Liver (tissue), 9 donors: Measurements from ENCODE around the gene KIAA1217. TPM values are rescaled to one million over a fixed set of nuclear protein-coding genes. Genes with fewer than 3 reads are reported as not detected.

Experiments
- DNase-seq: peaks from one replicate; pipeline ENCODE4 v3.0.0-alpha.2; 2017; ENCODE audit warnings: low spot score
- H3K27ac ChIP-seq, 2 donors: one replicate each; pipeline ENCODE4 v1.7.0; 2013; ENCODE audit warnings: inconsistent platforms in 2 of 2, low read length in 2 of 2, control low read depth in 1 of 2, low read depth in 1 of 2, mild to moderate bottlenecking in 1 of 2
- H3K27me3 ChIP-seq, 4 donors: one replicate each; pipeline versions ENCODE4 v1.6.1 to v1.7.0; 2013; ENCODE audit warnings: low read length in 3 of 4, inconsistent platforms in 1 of 4, mild to moderate bottlenecking in 1 of 4, moderate library complexity in 1 of 4; ENCODE audit not compliant: control insufficient read depth in 4 of 4, insufficient read depth in 4 of 4
- H3K36me3 ChIP-seq, 4 donors: one replicate each; pipeline versions ENCODE4 v1.6.1 to v1.7.0; 2013; ENCODE audit warnings: low read length in 3 of 4, mild to moderate bottlenecking in 3 of 4, low read depth in 1 of 4, moderate library complexity in 1 of 4; ENCODE audit not compliant: control insufficient read depth in 4 of 4, insufficient read depth in 3 of 4
- H3K4me1 ChIP-seq, 4 donors: one replicate each; pipeline versions ENCODE4 v1.6.1 to v1.7.0; 2013; ENCODE audit warnings: low read length in 3 of 4, mild to moderate bottlenecking in 3 of 4, moderate library complexity in 1 of 4; ENCODE audit not compliant: control insufficient read depth in 4 of 4, insufficient read depth in 4 of 4
- H3K4me3 ChIP-seq, 3 donors: one replicate each; pipeline versions ENCODE4 v1.6.1 to v1.7.0; 2013; ENCODE audit warnings: low read length in 3 of 3, control low read depth in 1 of 3, low read depth in 1 of 3, mild to moderate bottlenecking in 1 of 3
- H3K9ac ChIP-seq, 2 donors: one replicate each; pipeline ENCODE4 v1.7.0; 2013; ENCODE audit warnings: low read length in 2 of 2, mild to moderate bottlenecking in 2 of 2, moderate library complexity in 2 of 2, control low read depth in 1 of 2, low read depth in 1 of 2
- H3K9me3 ChIP-seq, 4 donors: one replicate each; pipeline versions ENCODE4 v1.6.1 to v1.7.0; 2013; ENCODE audit warnings: low read length in 3 of 4; ENCODE audit not compliant: control insufficient read depth in 4 of 4
- EGR1 ChIP-seq, 2 donors: IDR thresholded peaks; 2 replicates each; pipeline ENCODE4 v1.6.1; 2016 to 2018; ENCODE audit warnings: antibody characterized with exemption in 2 of 2, low read depth in 2 of 2
- FOXA1 ChIP-seq: IDR thresholded peaks from 2 replicates; pipeline ENCODE4 v1.6.1; 2016; ENCODE audit warnings: antibody characterized with exemption
- FOXA2 ChIP-seq: IDR thresholded peaks from 2 replicates; pipeline ENCODE4 v1.6.1; 2016; ENCODE audit warnings: antibody characterized with exemption
- GABPA ChIP-seq, 2 donors: IDR thresholded peaks in 1 of 2; conservative IDR thresholded peaks in 1 of 2; 2 replicates each; pipeline ENCODE4 v1.6.1; 2016; ENCODE audit warnings: antibody characterized with exemption in 2 of 2, mild to moderate bottlenecking in 1 of 2, moderate library complexity in 1 of 2
- HNF4A ChIP-seq, 2 donors: conservative IDR thresholded peaks; 2 replicates each; pipeline ENCODE4 v1.6.1; 2016; ENCODE audit warnings: antibody characterized with exemption in 2 of 2, mild to moderate bottlenecking in 2 of 2
- HNF4G ChIP-seq: IDR thresholded peaks from 2 replicates; pipeline ENCODE4 v1.6.1; 2016; ENCODE audit warnings: antibody characterized with exemption
- JUND ChIP-seq, 2 donors: IDR thresholded peaks; 2 replicates each; pipeline ENCODE4 v1.6.1; 2016; ENCODE audit warnings: antibody characterized with exemption in 2 of 2
- NR2F2 ChIP-seq: IDR thresholded peaks from 2 replicates; pipeline ENCODE4 v1.6.1; 2016; ENCODE audit warnings: antibody characterized with exemption
- RAD21 ChIP-seq, 2 donors: IDR thresholded peaks; 2 replicates each; pipeline ENCODE4 v1.6.1; 2016; ENCODE audit warnings: antibody characterized with exemption in 2 of 2, mild to moderate bottlenecking in 2 of 2
- RXRA ChIP-seq, 2 donors: IDR thresholded peaks; 2 replicates each; pipeline ENCODE4 v1.6.1; 2017 to 2018; ENCODE audit warnings: antibody characterized with exemption in 2 of 2, mild to moderate bottlenecking in 1 of 2
- SP1 ChIP-seq: IDR thresholded peaks from 2 replicates; pipeline ENCODE4 v1.6.1; 2018; ENCODE audit warnings: antibody characterized with exemption, mild to moderate bottlenecking
- TAF1 ChIP-seq: conservative IDR thresholded peaks from 2 replicates; pipeline ENCODE4 v1.6.1; 2016; ENCODE audit warnings: antibody characterized with exemption, mild to moderate bottlenecking
- YY1 ChIP-seq: IDR thresholded peaks from 2 replicates; pipeline ENCODE4 v1.6.1; 2016; ENCODE audit warnings: antibody characterized with exemption, mild to moderate bottlenecking
- WGBS: extraction: QIAGEN DNeasy Blood & Tissue Kit; methylation state at CpG from one replicate; pipeline ENCODE4 v1.1.7; 2013; 5-methylcytosine and 5-hydroxymethylcytosine counted together
- polyA plus RNA-seq, 2 donors: library from polyadenylated mRNA; stranded (reverse) in 1 of 2; unstranded in 1 of 2; fragments of 200-250 nt in 1 of 2; fragments of >200 nt in 1 of 2; fragmentation: Nextera tagmentation in 1 of 2; extraction: Ambion mirVana in 1 of 2; gene quantifications; one replicate each; pipeline versions ENCODE4 v1.2.1 to v1.2.3, GENCODE V29; 2013 to 2015
- total RNA-seq, 2 donors: library from RNA; depleted of rRNA; stranded (reverse); fragments of >200 nt; gene quantifications; one replicate each; pipeline ENCODE4 v1.2.3, GENCODE V29; 2014
- TF ChIP-seq, protein P1 (sequence below): IDR thresholded peaks from 2 replicates; pipeline ENCODE4 v1.6.1; 2016; ENCODE audit warnings: antibody characterized with exemption, mild to moderate bottlenecking
- TF ChIP-seq, protein P2 (sequence below): fragments of 150-350 bp; IDR thresholded peaks from 2 replicates; pipeline ENCODE4 v1.5.1; 2017; ENCODE audit warnings: improper control_type of control experiment, low read depth, low read length; ENCODE audit not compliant: missing input control
- TF ChIP-seq, protein P3 (sequence below): IDR thresholded peaks from 2 replicates; pipeline ENCODE4 v1.6.1; 2016; ENCODE audit warnings: antibody characterized with exemption
- TF ChIP-seq, protein P4 (sequence below): IDR thresholded peaks from 2 replicates; pipeline ENCODE4 v1.6.1; 2016; ENCODE audit warnings: antibody characterized with exemption
- TF ChIP-seq, protein P5 (sequence below): IDR thresholded peaks from 2 replicates; pipeline ENCODE4 v1.6.1; 2016; ENCODE audit warnings: antibody characterized with exemption
- donor health status: healthy.
- donor health status: healthy.
- donor health status: healthy.
- donor health status: healthy.
- donor health status: healthy.

Gene KIAA1217
- total and polyA plus RNA-seq, 4 donors = 4.5 to 12.8 (median 6.8) TPM

DNA sequence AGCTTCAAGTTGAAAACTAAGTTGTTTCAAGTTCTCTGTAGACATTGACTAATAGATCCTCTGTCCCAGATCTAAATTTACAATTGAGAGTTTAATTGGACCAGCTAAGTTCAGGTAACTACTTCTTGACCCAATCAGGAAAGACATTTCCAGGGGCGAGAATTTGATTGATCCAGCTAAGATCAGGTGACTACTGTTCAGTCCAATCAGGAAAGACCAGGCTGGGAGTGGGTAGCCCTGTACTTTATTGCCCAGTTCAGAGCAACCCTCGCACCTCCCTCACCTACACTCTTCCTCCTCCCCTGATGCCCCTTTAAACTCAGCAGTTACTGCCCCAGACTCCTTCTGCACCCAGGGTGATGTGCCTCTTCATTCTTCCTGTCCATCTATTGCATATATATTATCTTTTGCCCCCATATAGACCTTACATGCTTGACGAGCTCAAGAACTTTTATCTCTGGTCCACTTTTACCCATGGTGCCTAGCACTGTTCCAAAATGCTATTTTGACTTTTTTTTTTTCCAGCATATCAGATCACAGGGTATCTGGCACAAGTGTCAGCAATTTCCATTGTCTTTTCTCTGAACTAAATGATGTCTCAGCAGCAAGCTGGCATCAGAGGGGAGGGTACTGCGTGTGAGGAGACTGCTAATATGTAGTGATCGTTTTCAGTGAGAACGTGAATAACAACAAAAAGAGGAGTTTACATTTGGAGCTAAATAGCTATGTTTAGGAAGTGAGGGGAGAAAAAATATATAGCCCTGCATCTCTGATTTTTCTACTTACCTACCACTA lies 169.4 kb downstream of the KIAA1217 start:
- TF ChIP-seq NR2F2 (no peak), HNF4G (no peak), JUND (IDR thresholded peaks at IDR 0.05) (no peak), GABPA (IDR thresholded peaks at IDR 0.05 in 1 of 2, conservative IDR thresholded peaks at IDR 0.05 in 1 of 2) (no peak), TAF1 (no peak), YY1 (no peak), FOXA1 (no peak), SP1 (no peak), EGR1 (IDR thresholded peaks at IDR 0.05; ENCODE audit: low read depth in 2 of 2) (no peak), HNF4A (conservative IDR thresholded peaks at IDR 0.05) (no peak), FOXA2 (no peak), RXRA (IDR thresholded peaks at IDR 0.05) (no peak), RAD21 (IDR thresholded peaks at IDR 0.05) (no peak)
- TF ChIP-seq, protein P1, sequence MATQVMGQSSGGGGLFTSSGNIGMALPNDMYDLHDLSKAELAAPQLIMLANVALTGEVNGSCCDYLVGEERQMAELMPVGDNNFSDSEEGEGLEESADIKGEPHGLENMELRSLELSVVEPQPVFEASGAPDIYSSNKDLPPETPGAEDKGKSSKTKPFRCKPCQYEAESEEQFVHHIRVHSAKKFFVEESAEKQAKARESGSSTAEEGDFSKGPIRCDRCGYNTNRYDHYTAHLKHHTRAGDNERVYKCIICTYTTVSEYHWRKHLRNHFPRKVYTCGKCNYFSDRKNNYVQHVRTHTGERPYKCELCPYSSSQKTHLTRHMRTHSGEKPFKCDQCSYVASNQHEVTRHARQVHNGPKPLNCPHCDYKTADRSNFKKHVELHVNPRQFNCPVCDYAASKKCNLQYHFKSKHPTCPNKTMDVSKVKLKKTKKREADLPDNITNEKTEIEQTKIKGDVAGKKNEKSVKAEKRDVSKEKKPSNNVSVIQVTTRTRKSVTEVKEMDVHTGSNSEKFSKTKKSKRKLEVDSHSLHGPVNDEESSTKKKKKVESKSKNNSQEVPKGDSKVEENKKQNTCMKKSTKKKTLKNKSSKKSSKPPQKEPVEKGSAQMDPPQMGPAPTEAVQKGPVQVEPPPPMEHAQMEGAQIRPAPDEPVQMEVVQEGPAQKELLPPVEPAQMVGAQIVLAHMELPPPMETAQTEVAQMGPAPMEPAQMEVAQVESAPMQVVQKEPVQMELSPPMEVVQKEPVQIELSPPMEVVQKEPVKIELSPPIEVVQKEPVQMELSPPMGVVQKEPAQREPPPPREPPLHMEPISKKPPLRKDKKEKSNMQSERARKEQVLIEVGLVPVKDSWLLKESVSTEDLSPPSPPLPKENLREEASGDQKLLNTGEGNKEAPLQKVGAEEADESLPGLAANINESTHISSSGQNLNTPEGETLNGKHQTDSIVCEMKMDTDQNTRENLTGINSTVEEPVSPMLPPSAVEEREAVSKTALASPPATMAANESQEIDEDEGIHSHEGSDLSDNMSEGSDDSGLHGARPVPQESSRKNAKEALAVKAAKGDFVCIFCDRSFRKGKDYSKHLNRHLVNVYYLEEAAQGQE = no peak
- TF ChIP-seq, protein P2, sequence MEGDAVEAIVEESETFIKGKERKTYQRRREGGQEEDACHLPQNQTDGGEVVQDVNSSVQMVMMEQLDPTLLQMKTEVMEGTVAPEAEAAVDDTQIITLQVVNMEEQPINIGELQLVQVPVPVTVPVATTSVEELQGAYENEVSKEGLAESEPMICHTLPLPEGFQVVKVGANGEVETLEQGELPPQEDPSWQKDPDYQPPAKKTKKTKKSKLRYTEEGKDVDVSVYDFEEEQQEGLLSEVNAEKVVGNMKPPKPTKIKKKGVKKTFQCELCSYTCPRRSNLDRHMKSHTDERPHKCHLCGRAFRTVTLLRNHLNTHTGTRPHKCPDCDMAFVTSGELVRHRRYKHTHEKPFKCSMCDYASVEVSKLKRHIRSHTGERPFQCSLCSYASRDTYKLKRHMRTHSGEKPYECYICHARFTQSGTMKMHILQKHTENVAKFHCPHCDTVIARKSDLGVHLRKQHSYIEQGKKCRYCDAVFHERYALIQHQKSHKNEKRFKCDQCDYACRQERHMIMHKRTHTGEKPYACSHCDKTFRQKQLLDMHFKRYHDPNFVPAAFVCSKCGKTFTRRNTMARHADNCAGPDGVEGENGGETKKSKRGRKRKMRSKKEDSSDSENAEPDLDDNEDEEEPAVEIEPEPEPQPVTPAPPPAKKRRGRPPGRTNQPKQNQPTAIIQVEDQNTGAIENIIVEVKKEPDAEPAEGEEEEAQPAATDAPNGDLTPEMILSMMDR = no peak
- TF ChIP-seq, protein P3, sequence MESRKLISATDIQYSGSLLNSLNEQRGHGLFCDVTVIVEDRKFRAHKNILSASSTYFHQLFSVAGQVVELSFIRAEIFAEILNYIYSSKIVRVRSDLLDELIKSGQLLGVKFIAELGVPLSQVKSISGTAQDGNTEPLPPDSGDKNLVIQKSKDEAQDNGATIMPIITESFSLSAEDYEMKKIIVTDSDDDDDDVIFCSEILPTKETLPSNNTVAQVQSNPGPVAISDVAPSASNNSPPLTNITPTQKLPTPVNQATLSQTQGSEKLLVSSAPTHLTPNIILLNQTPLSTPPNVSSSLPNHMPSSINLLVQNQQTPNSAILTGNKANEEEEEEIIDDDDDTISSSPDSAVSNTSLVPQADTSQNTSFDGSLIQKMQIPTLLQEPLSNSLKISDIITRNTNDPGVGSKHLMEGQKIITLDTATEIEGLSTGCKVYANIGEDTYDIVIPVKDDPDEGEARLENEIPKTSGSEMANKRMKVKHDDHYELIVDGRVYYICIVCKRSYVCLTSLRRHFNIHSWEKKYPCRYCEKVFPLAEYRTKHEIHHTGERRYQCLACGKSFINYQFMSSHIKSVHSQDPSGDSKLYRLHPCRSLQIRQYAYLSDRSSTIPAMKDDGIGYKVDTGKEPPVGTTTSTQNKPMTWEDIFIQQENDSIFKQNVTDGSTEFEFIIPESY = no peak
- TF ChIP-seq, protein P4, sequence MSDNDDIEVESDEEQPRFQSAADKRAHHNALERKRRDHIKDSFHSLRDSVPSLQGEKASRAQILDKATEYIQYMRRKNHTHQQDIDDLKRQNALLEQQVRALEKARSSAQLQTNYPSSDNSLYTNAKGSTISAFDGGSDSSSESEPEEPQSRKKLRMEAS = no peak
- TF ChIP-seq, protein P5, sequence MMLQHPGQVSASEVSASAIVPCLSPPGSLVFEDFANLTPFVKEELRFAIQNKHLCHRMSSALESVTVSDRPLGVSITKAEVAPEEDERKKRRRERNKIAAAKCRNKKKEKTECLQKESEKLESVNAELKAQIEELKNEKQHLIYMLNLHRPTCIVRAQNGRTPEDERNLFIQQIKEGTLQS = no peak
- no peak overlapping the region for H3K27ac ChIP-seq
- 77% methylated on average over 6 of the region's 6 CpGs for WGBS
- no peaks in the 10 kb centered on the region for H3K9me3 ChIP-seq
- no peaks in the 10 kb centered on the region for H3K4me1 ChIP-seq
- H3K9ac ChIP-seq = no peak overlapping the region
- H3K36me3 ChIP-seq = no peaks in the 10 kb centered on the region
- no peak overlapping the region for H3K4me3 ChIP-seq
- no peak for DNase-seq
- no peaks in the 10 kb centered on the region for H3K27me3 ChIP-seq
